GM13977 (cell line): ENCODE measurements around the gene ALPL.

ENCODE experiments used
- DNase-seq: peaks from one replicate; pipeline ENCODE4 v3.0.0; 2012; ENCODE audit warnings: low spot score
- in situ Hi-C: fragments of 300-500 bp; cut with MboI; formaldehyde crosslinking; loops from one replicate; pipeline ENCODE4 v1.12.0; 2022; ENCODE audit warnings: low sequenced_read_pairs, low pct_unique_long_range_greater_than_20kb, mixed read lengths, inconsistent platforms; ENCODE audit not compliant: unreplicated experiment
- TF ChIP-seq, protein P1 (sequence below): IDR thresholded peaks from 2 replicates; pipeline ENCODE4 v1.5.1; 2012; ENCODE audit warnings: mild to moderate bottlenecking, control low read depth; ENCODE audit not compliant: insufficient read depth; ENCODE audit errors: extremely low read depth, missing control alignments

Gene ALPL

GRCh38 chr1:21569820-21570527 is 60.8 kb downstream of the ALPL start:
- TF ChIP-seq, protein P1, sequence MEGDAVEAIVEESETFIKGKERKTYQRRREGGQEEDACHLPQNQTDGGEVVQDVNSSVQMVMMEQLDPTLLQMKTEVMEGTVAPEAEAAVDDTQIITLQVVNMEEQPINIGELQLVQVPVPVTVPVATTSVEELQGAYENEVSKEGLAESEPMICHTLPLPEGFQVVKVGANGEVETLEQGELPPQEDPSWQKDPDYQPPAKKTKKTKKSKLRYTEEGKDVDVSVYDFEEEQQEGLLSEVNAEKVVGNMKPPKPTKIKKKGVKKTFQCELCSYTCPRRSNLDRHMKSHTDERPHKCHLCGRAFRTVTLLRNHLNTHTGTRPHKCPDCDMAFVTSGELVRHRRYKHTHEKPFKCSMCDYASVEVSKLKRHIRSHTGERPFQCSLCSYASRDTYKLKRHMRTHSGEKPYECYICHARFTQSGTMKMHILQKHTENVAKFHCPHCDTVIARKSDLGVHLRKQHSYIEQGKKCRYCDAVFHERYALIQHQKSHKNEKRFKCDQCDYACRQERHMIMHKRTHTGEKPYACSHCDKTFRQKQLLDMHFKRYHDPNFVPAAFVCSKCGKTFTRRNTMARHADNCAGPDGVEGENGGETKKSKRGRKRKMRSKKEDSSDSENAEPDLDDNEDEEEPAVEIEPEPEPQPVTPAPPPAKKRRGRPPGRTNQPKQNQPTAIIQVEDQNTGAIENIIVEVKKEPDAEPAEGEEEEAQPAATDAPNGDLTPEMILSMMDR, result no peak
- no peak for DNase-seq
- in situ Hi-C loops, result no loop called here

DNA sequence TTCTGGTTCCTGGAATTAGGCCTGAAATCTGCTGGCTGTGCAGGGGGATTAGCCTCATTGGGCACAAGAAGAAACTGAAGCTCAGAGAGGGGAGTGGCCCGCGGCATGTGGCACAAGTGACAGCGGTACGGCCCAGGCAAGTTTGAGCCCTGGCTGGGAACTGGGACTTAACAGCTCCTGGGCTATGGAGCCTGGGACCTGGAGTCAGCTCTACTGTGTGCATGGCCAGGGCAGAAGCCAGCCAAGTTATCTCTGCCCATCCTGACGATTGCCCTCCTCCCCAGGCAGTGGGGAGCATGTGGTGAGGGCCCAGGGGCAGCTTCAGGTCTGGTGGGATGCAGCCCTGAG is 61.3 kb downstream of the ALPL start:
- in situ Hi-C loops, result no loop called here
- DNase-seq, result no peak
- TF ChIP-seq, protein P1, result no peak

- in situ Hi-C loops, result no loop called here
- TF ChIP-seq, protein P1, result no peak
- DNase-seq, result no peak
These were observed 61.7 kb downstream of the ALPL start for GRCh38 chr1:21570885-21571284.

- TF ChIP-seq, protein P1, result no peak
- in situ Hi-C loops, result no loop called here
- no peak for DNase-seq
These were observed 63.0 kb downstream of the ALPL start for GRCh38 chr1:21572221-21572620.

DNA sequence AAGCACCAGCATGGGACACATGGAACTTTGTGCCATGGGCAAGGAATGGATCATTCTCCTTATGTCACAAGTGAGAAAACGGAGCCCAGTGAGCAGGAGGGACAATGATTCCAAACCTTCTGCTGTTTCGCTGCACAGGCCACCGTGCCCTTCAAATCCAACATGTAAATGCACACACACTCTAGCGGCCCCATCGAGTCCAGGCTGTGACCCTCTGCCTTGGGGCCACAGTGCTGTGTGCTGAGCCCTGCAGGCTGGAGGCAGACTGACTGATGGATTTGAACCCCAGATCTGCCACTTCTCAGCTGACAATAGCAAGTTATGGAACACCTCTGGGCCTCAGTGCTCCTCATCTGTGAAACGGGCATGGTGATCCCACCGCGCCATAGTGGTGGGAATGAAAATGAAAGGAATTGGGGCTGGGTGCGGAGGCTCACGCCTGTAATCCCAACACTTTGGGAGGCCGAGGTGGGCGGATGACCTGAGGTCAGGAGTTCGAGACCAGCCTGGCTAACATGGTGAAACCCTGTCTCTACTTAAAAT is 63.6 kb downstream of the ALPL start:
- DNase-seq, result no peak
- in situ Hi-C loops, result no loop called here
- TF ChIP-seq, protein P1, result no peak

- TF ChIP-seq, protein P1, result no peak
- no peak for DNase-seq
- in situ Hi-C loops, result no loop called here
These were observed 64.3 kb downstream of the ALPL start for GRCh38 chr1:21573475-21573874.
